ENCODE measurements around the gene TLR1. TPM values are rescaled to one million over a fixed set of nuclear protein-coding genes. Genes with fewer than 3 reads are reported as not detected.

Gene TLR1
- polyA plus RNA-seq, 1 donor from 2014 or later: not detected

- no peaks in the 10 kb centered on the region for H4K20me1 ChIP-seq (ENCODE audit: insufficient read depth)
- no peak overlapping the region for H3K4me2 ChIP-seq (ENCODE audit: low read length)
- H3K9ac ChIP-seq (ENCODE audit: low read length): no peak overlapping the region
- H3F3A ChIP-seq (ENCODE audit: insufficient read depth, low read length, poor library complexity, severe bottlenecking): no peaks in the 10 kb centered on the region
- no peak overlapping the region for H3K4me3 ChIP-seq (ENCODE audit: low read length)
- no peak for TF ChIP-seq TAF1 (IDR thresholded peaks at IDR 0.05; ENCODE audit: low read depth)
- no peak overlapping the region for H3K27ac ChIP-seq (ENCODE audit: low read length)
- H3K9me3 ChIP-seq (ENCODE audit: low read length): no peaks in the 10 kb centered on the region
- no peaks in the 10 kb centered on the region for H3K27me3 ChIP-seq (ENCODE audit: insufficient read depth, low read depth, low read length)
- no peaks in the 10 kb centered on the region for H3K36me3 ChIP-seq (ENCODE audit: insufficient read depth, low read length)
- H2AFZ ChIP-seq (ENCODE audit: low read depth, low read length): no peak overlapping the region
- no peaks in the 10 kb centered on the region for H3K9me2 ChIP-seq (ENCODE audit: insufficient read depth, low read length)
- no peaks in the 10 kb centered on the region for H3K79me2 ChIP-seq (replicated peaks; ENCODE audit: insufficient read depth, low read length)
Measured at GRCh38 chr4:38781854-38782261, 22.7 kb downstream of the TLR1 start.

GRCh38 chr4:38780833-38781484 lies 23.6 kb downstream of the TLR1 start:
- H3K27me3 ChIP-seq (ENCODE audit: insufficient read depth, low read depth, low read length): no peaks in the 10 kb centered on the region
- no peaks in the 10 kb centered on the region for H3K79me2 ChIP-seq (replicated peaks; ENCODE audit: insufficient read depth, low read length)
- no peak overlapping the region for H3K27ac ChIP-seq (ENCODE audit: low read length)
- H3K4me2 ChIP-seq (ENCODE audit: low read length): no peak overlapping the region
- no peak overlapping the region for H3K9ac ChIP-seq (ENCODE audit: low read length)
- no peaks in the 10 kb centered on the region for H4K20me1 ChIP-seq (ENCODE audit: insufficient read depth)
- H3K4me3 ChIP-seq (ENCODE audit: low read length): no peak overlapping the region
- H3K9me3 ChIP-seq (ENCODE audit: low read length): no peaks in the 10 kb centered on the region
- no peak overlapping the region for H2AFZ ChIP-seq (ENCODE audit: low read depth, low read length)
- TF ChIP-seq EZH2 (IDR thresholded peaks at IDR 0.05; ENCODE audit: borderline replicate concordance, insufficient read depth, low read length, poor library complexity, severe bottlenecking) (no peak), EP300 (conservative IDR thresholded peaks at IDR 0.05; ENCODE audit: poor library complexity, severe bottlenecking) (no peak), REST (IDR thresholded peaks at IDR 0.05; ENCODE audit: borderline replicate concordance) (no peak), CTCF (IDR thresholded peaks at IDR 0.05; ENCODE audit: poor library complexity, severe bottlenecking) (no peak), SMC3 (conservative IDR thresholded peaks at IDR 0.05; ENCODE audit: poor library complexity) (no peak), TAF1 (IDR thresholded peaks at IDR 0.05; ENCODE audit: low read depth) (no peak), RAD21 (conservative IDR thresholded peaks at IDR 0.05) (no peak), POLR2AphosphoS5 (IDR thresholded peaks at IDR 0.05) (no peak), MXI1 (conservative IDR thresholded peaks at IDR 0.05; ENCODE audit: poor library complexity, severe bottlenecking) (no peak)
- no peaks in the 10 kb centered on the region for H3K36me3 ChIP-seq (ENCODE audit: insufficient read depth, low read length)
- H3F3A ChIP-seq (ENCODE audit: insufficient read depth, low read length, poor library complexity, severe bottlenecking): no peaks in the 10 kb centered on the region
- H3K9me2 ChIP-seq (ENCODE audit: insufficient read depth, low read length): no peaks in the 10 kb centered on the region

All from neural cell (in vitro differentiated cells).